HepG2 (cell line): Measurements from ENCODE around the gene RNF208. TPM values are rescaled to one million over a fixed set of nuclear protein-coding genes. Genes with fewer than 3 reads are reported as not detected.

Source experiments
- CCAR2 ChIP-seq: fragments of 200-400 bp; formaldehyde crosslinking; optimal IDR thresholded peaks from 2 replicates; pipeline ENCODE3; 2018; ENCODE audit warnings: low read depth, mild to moderate bottlenecking, low read length, moderate library complexity
- CEBPZ ChIP-seq: IDR thresholded peaks from 2 replicates; pipeline ENCODE4 v1.6.1; 2012; ENCODE audit warnings: low read length, improper control_type of control experiment
- CHCHD3 ChIP-seq: sonication (generic); formaldehyde crosslinking; IDR thresholded peaks from 2 replicates; pipeline ENCODE4 v1.8.0; 2022; ENCODE audit warnings: mild to moderate bottlenecking, missing genetic modification reagents, moderate library complexity
- GATAD1 ChIP-seq: IDR thresholded peaks from 2 replicates; pipeline ENCODE4 v1.6.1; 2016; ENCODE audit warnings: missing genetic modification reagents, missing compliant biosample characterization
- IRF9 ChIP-seq: sonication (generic); formaldehyde crosslinking; IDR thresholded peaks from 2 replicates; pipeline ENCODE4 v1.8.0; 2022; ENCODE audit warnings: missing genetic modification reagents, mild to moderate bottlenecking, borderline replicate concordance
- KDM5A ChIP-seq: fragments of 200-600 bp; sonication (generic); IDR thresholded peaks from 2 replicates; pipeline ENCODE4 v1.7.0; 2018; ENCODE audit warnings: antibody characterized with exemption, mild to moderate bottlenecking, low read length, borderline replicate concordance
- KDM5B ChIP-seq: sonication (generic); formaldehyde crosslinking; IDR thresholded peaks from 2 replicates; pipeline ENCODE4 v1.4.0; 2020; ENCODE audit warnings: missing genetic modification reagents, mild to moderate bottlenecking, borderline replicate concordance
- NR2F1 ChIP-seq, 2 experiments: fragments of 450-650 bp in 1 of 2; formaldehyde crosslinking in 1 of 2; IDR thresholded peaks; 2 replicates each; pipeline versions ENCODE4 v1.5.0 to v1.6.1; 2016 to 2020; ENCODE audit warnings: mild to moderate bottlenecking in 1 of 2, missing compliant biosample characterization in 1 of 2, missing genetic modification reagents in 1 of 2, moderate library complexity in 1 of 2
- REXO4 ChIP-seq: sonication (generic); formaldehyde crosslinking; IDR thresholded peaks from 2 replicates; pipeline ENCODE4 v1.8.0; 2022; ENCODE audit warnings: missing genetic modification reagents, mild to moderate bottlenecking, borderline replicate concordance
- SNAI1 ChIP-seq: sonication (generic); formaldehyde crosslinking; IDR thresholded peaks from 2 replicates; pipeline ENCODE4 v1.5.0; 2020; ENCODE audit warnings: mild to moderate bottlenecking, missing genetic modification reagents, borderline replicate concordance
- SOX6 ChIP-seq, 2 experiments: fragments of 450-650 bp in 1 of 2; sonication (generic) in 1 of 2; formaldehyde crosslinking in 1 of 2; IDR thresholded peaks; 2 replicates each; pipeline versions ENCODE4 v1.4.0 to v1.6.1; 2017 to 2020; ENCODE audit warnings: antibody characterized with exemption in 1 of 2, mild to moderate bottlenecking in 1 of 2, missing genetic modification reagents in 1 of 2
- SP1 ChIP-seq, 2 experiments: fragments of 450-650 bp in 1 of 2; sonication (generic) in 1 of 2; formaldehyde crosslinking in 1 of 2; IDR thresholded peaks; 2 replicates each; pipeline versions ENCODE4 v1.4.0 to v1.6.1; 2016 to 2020; ENCODE audit warnings: missing genetic modification reagents in 1 of 2
- TBX2 ChIP-seq: sonication (generic); formaldehyde crosslinking; IDR thresholded peaks from 2 replicates; pipeline ENCODE4 v1.5.0; 2020; ENCODE audit warnings: missing genetic modification reagents, mild to moderate bottlenecking, borderline replicate concordance
- TCF12 ChIP-seq, 2 experiments: fragments of 450-650 bp in 1 of 2; sonication (generic) in 1 of 2; formaldehyde crosslinking in 1 of 2; IDR thresholded peaks; 2 replicates each; pipeline versions ENCODE4 v1.6.1 to v1.8.0; 2017 to 2022; ENCODE audit warnings: antibody characterized with exemption in 1 of 2, mild to moderate bottlenecking in 1 of 2, missing genetic modification reagents in 1 of 2, moderate library complexity in 1 of 2
- THAP8 ChIP-seq: sonication (generic); formaldehyde crosslinking; IDR thresholded peaks from 2 replicates; pipeline ENCODE4 v1.5.1; 2020; ENCODE audit warnings: missing genetic modification reagents, mild to moderate bottlenecking, borderline replicate concordance
- ZBTB2 ChIP-seq: sonication (generic); formaldehyde crosslinking; IDR thresholded peaks from 2 replicates; pipeline ENCODE4 v1.8.0; 2022; ENCODE audit warnings: low read depth, missing genetic modification reagents
- ZMAT3 ChIP-seq: sonication (generic); formaldehyde crosslinking; conservative IDR thresholded peaks from 2 replicates; pipeline ENCODE4 v1.7.0; 2021; ENCODE audit warnings: missing genetic modification reagents
- ZNF552 ChIP-seq: sonication (generic); formaldehyde crosslinking; IDR thresholded peaks from 2 replicates; pipeline ENCODE4 v1.9.0; 2022; ENCODE audit warnings: missing genetic modification reagents, mild to moderate bottlenecking, borderline replicate concordance
- ZNF577 ChIP-seq: sonication (generic); formaldehyde crosslinking; IDR thresholded peaks from 2 replicates; pipeline ENCODE4 v1.4.0; 2020; ENCODE audit warnings: mild to moderate bottlenecking, low read depth, missing genetic modification reagents, borderline replicate concordance
- ZNF777 ChIP-seq: sonication (generic); formaldehyde crosslinking; IDR thresholded peaks from 2 replicates; pipeline ENCODE4 v1.4.0; 2020; ENCODE audit warnings: missing genetic modification reagents
- polyA plus RNA-seq, 8 experiments: library from polyadenylated mRNA; depleted of rRNA in 3 of 8; stranded (reverse) in 7 of 8; unstranded in 1 of 8; fragments of >200 nt; fragmentation: Illumina TruSeq in 4 of 8; extraction: Trizol in 4 of 8; gene quantifications; 2 replicates each; pipeline versions ENCODE4 v1.2.1 to v1.2.3, GENCODE V29; 2011 to 2016; ENCODE audit warnings: low read depth in 4 of 8, missing spikeins in 1 of 8, mixed read lengths in 1 of 8; ENCODE audit not compliant: insufficient read depth in 1 of 8
- total RNA-seq, 5 experiments: library from RNA; depleted of rRNA; stranded (reverse); fragments of >200 nt; fragmentation: Illumina TruSeq; extraction: Trizol; gene quantifications; 2 replicates each; pipeline ENCODE4 v1.2.3, GENCODE V29; 2016; ENCODE audit warnings: low read depth in 1 of 5

RNF208 gene
- total and polyA plus RNA-seq, 2 of the 13 experiments (the other 11 are each of a cell fraction or from before 2014, with no cell fraction given), result 1.6 to 2.1 TPM

GRCh38 chr9:137217276-137218211 is 4.5 kb downstream of the RNF208 start (continued):
- TF ChIP-seq SP1 (IDR thresholded peaks at IDR 0.05) (no peak), SP1 (CRISPR knock-in tag; IDR thresholded peaks at IDR 0.05) (peak; percentile 87), THAP8 (0 out of 2 replicates have a peak, but pooled peaks have one; percentile 27), ZBTB2 (CRISPR knock-in tag) (no peak), SNAI1 (CRISPR knock-in tag) (0 out of 2 replicates have a peak, but pooled peaks have one; percentile 64), CEBPZ (no peak), ZMAT3 (CRISPR knock-in tag) (no peak), CCAR2 (no peak), ZNF552 (no peak), TBX2 (0 out of 2 replicates have a peak, but pooled peaks have one; percentile 45), REXO4 (CRISPR knock-in tag) (no peak), KDM5B (CRISPR knock-in tag) (peak; percentile 14; the same call in 1 of the 2 replicates), KDM5A (peak; percentile 22; the same call in 1 of the 2 replicates), SOX6 (IDR thresholded peaks at IDR 0.05) (no peak), SOX6 (CRISPR knock-in tag; IDR thresholded peaks at IDR 0.05) (peak; percentile 40; the same call in 1 of the 2 replicates), IRF9 (CRISPR knock-in tag) (no peak), TCF12 (IDR thresholded peaks at IDR 0.05) (no peak), TCF12 (CRISPR knock-in tag; IDR thresholded peaks at IDR 0.05) (0 out of 2 replicates have a peak, but pooled peaks have one; percentile 45), ZNF777 (CRISPR knock-in tag) (no peak; the same call in none of the 2 replicates), NR2F1 (CRISPR knock-in tag; IDR thresholded peaks at IDR 0.05) (no peak), GATAD1 (CRISPR knock-in tag) (peak; percentile 74), CHCHD3 (CRISPR knock-in tag) (0 out of 2 replicates have a peak, but pooled peaks have one; percentile 51), ZNF577 (CRISPR knock-in tag) (no peak)
